HG03095 (cell line): ENCODE results near the gene RUFY2.
"Not testable (repeated sequence)": the region's sequence is repeated elsewhere in the genome, so short reads cannot be mapped to it uniquely, and the experiment has no call there.

ENCODE experiments used
- ATAC-seq: cut with Tn5 transposase; IDR thresholded peaks from one replicate; pipeline ENCODE4 v1.9.1; 2021; ENCODE audit warnings: moderate library complexity; ENCODE audit not compliant: unreplicated experiment

Gene RUFY2

GRCh38 chr10:68406815-68407548 lies at the start of gene RUFY2:
RUFY2 (minus strand) TSS chr10:68407277; CDS start chr10:68407189, 88 bp downstream.
- peak; percentile 97 for ATAC-seq

GRCh38 chr10:68449698-68450097 lies 42.6 kb upstream of the RUFY2 start:
- not testable (repeated sequence) for ATAC-seq

GRCh38 chr10:68446179-68446578 lies 39.1 kb upstream of the RUFY2 start:
- ATAC-seq: no peak

- no peak for ATAC-seq
Observed at GRCh38 chr10:68442971-68443370, 35.9 kb upstream of the RUFY2 start.

- no peak for ATAC-seq
Observed at GRCh38 chr10:68440898-68441297, 33.8 kb upstream of the RUFY2 start.

- ATAC-seq: no peak
Observed at GRCh38 chr10:68435803-68436202, 28.7 kb upstream of the RUFY2 start.

- ATAC-seq: no peak
Observed at GRCh38 chr10:68434657-68435056, 27.6 kb upstream of the RUFY2 start.

GRCh38 chr10:68428396-68429104 lies 21.5 kb upstream of the RUFY2 start:
- ATAC-seq: no peak

- ATAC-seq: no peak
Observed at GRCh38 chr10:68424454-68425014, 17.5 kb upstream of the RUFY2 start.

GRCh38 chr10:68423522-68423921 lies 16.4 kb upstream of the RUFY2 start:
- no peak for ATAC-seq

GRCh38 chr10:68419376-68419775 lies 12.3 kb upstream of the RUFY2 start:
- ATAC-seq: no peak

GRCh38 chr10:68408898-68409518 lies 1.9 kb upstream of the RUFY2 start:
- no peak for ATAC-seq

- peak; percentile 19 for ATAC-seq
Observed at GRCh38 chr10:68406111-68406814, 814 bp downstream of the RUFY2 start.

GRCh38 chr10:68403701-68404100 lies 3.4 kb downstream of the RUFY2 start:
- no peak for ATAC-seq

GRCh38 chr10:68402276-68402675 lies 4.8 kb downstream of the RUFY2 start:
- ATAC-seq: no peak

- ATAC-seq: no peak
Observed at GRCh38 chr10:68397005-68397404, 10.1 kb downstream of the RUFY2 start.

GRCh38 chr10:68385740-68386139 lies 21.3 kb downstream of the RUFY2 start:
- ATAC-seq: no peak

- ATAC-seq: no peak
Observed at GRCh38 chr10:68371604-68372003, 35.5 kb downstream of the RUFY2 start.

- ATAC-seq: no peak
Observed at GRCh38 chr10:68367121-68367520, 40.0 kb downstream of the RUFY2 start.

GRCh38 chr10:68366600-68366999 lies 40.5 kb downstream of the RUFY2 start:
- no peak for ATAC-seq

GRCh38 chr10:68365611-68366010 lies 41.5 kb downstream of the RUFY2 start:
- no peak for ATAC-seq
